Inflammatory macrophage treated with lipopolysaccharide for 1 hour (primary cell): ENCODE data around the gene RIGI.
"Not testable (repeated sequence)": the region's sequence is repeated elsewhere in the genome, so short reads cannot be mapped to it uniquely, and the experiment has no call there.

Experiments
- DNase-seq, 2 donors: peaks; one replicate each; pipeline ENCODE4 v3.0.0-alpha.2; 2020 to 2022

RIGI gene

DNA sequence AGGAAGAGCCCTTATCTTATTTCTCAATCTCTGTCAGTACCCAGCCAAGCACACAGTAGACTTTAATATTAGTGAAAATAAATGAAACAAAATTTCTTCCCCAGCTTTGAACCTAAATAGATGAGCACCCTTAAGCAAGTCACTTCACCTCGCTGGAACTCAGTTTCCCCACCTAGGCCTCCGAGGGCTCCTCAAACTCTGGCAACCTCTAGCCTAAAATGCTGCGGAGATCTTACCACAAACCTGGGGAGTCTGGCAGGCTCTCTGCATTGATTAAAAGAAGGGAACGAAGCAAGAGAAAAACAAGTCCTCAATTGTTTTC lies 326 bp downstream of the RIGI start:
- no peak for DNase-seq

DNA sequence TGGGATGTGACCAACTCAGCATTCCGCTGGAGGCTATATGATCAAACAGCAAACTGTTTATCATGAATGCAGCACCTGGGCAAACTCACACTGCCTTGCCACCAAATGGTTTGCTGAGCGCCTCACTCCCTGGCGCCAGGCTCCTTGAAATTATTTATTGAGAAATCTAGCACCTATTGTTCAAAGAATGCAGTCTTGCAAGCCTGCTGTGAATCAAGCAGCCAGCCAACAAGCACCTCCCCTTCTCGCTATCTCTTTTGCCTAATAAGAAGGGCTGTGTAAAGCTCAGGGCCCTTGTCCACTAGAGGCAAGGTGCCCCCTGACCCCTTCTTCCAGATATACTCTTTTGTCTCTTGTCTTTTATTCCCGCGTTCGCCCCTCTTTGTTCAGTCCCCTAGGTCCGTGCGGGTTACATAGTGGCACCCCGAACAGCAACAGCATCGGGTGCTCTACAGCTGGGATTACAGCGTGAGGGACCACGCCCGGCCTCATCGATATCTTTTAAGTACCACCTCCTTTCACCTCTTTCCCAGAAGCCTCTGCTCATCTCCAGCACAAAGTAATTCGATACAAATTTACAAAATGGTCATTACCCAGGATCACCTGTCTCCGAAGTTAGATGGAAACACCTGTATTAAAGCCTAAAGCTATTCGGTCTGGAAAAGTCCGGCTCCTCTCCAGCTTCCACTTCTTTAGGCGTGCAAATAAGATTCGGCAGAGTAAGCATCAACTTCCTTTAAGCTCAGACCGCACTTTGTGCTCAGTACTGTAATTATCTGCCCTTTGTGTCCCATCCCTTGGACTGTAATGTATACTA lies 896 bp downstream of the RIGI start:
- DNase-seq = peak; percentile 20 to 63

DNA sequence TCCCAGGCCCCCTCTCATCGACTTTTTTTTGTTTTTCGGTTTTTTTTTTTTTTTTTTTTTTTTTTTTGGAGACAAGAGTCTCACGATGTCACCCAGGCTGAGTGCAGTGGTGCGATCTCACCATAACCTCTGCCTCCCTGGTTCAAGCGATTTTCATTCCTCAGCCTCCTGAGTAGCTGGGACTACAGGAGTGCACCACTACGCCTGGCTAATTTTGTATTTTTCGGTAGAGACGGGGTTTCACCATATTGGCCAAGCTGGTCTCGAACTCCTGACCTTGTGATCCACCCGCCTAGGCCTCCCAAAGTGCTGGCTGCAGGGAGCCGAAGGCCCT lies 1.5 kb downstream of the RIGI start:
- not testable (repeated sequence) for DNase-seq

DNA sequence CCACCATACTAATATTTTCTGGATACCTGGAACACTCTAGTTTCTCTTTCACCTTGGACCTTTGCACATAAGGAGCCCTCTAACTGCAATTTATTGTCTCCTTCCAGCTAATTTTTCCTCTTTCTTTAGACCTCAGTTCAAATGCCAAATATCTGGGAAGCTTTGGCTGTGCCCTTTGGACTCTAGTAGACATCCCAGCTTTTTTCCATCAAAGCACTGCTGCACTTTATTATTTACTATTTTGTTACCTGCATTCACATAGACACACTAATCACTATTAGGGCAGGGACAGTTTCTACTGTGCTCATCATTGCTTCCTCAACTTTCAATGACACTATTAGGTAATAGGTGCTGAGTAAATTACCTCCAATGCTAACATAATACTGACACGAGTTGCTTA lies 2.1 kb downstream of the RIGI start:
- DNase-seq = no peak

DNA sequence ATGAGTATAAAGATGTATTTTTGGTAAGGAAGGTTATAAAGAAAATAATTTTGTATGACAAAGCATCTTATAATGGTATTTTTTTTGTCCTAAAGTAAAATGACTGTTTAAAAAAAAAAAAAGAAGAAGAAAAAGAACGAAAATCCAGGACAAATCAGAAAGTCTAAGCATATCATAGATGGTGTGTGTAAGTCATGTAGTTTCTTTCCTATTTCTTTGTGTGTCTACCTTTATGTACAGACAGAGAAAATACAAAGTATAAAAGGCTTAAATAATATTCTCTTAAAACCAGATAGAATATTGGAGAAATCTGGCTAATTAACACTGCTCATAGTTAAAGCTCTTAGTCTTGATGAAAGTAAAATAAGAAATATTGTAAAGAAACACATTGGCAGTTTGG lies 7.7 kb downstream of the RIGI start:
- no peak for DNase-seq

DNA sequence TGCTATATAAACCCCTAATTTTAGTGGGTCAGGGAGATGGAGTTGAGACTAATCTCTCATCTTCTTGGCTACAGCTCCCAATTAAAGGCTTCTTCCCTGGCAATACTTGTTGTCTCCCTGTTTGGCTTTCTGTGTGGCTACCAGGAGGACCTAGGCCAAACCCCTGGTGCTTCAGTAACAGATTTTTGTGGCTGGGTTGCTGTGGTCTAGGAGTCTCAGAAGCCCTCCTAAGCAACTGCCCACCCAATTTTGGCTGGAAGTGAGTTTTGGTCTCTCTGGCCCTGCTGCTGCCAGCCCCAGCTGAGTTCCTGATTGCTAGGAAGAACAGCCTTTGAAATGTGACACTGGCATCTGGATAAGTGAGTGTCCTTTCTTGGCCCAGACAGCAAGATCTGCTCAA lies 9.8 kb downstream of the RIGI start:
- DNase-seq = no peak

DNA sequence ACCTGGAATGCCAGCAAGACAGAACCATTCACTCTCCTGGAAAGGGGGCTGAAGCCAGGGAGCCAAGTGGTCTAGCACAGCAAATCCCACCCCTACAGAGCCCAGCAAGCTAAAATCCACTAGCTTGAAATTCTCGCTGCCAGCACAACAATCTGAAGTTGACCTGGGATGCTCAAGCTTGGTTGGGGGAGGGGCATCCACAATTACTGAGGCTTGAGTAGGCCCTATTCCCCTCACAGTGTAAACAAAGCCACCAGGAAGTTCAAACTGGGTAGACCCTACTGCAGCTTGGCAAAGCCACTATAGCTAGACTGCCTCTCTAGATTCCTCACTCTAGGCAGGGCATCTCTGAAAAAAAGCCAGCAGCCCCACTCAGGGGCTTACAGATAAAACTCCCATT lies 17.3 kb downstream of the RIGI start:
- DNase-seq = no peak

DNA sequence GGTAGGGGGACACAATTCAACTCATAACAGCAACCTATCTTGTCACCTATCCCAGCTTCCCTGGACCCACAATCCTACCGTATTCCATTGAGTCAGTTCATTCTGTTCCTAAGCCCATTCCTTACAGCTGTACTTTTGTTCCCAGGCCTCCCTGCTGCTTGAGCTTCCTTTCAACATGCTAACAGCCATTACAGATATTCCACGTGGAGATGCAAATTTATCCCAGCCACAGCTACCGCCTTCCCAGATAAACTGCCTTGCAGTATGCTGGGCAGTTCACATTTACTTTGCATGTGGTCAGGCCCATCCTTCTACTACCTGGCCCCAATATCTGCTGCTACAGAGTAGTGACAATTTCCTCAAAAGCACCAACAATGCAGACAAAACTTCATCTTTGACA lies 23.0 kb downstream of the RIGI start:
- DNase-seq = no peak

DNA sequence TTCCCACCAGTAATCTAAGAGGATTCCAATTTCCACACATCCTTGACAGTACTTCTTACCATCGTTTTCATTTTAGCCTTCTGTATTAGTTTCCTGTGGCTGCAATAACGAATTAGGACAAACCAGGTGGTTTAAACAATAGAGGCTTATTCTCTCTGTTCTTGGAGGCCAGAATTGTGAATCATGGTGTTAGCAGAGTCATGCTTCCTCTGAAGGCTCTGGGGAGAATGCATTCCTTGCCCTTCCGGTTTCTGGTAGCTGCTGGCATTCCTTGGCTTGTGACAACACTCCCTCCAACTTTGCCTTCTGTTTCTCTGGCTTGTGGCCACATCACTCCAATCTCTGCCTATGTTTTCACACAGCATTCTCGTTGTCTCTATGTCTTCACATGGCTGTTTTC lies 23.5 kb downstream of the RIGI start:
- no peak for DNase-seq

DNA sequence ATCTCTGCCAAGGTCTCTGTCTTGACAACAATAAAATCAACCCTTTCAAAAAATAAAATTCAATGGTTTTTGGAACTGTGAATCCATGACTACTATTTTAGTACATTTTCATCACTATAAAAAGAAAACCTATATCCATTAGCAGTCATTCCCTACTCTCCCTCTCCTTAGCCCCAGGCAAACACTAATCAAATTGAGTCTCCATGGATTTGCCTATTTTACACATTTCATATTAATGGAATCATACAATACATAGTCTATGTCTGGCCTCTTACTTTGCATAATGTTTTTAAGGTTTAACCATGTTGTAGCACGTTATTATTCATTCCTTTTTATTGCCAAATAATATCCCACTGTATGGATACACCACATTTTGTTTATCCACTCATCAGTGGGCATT lies 24.1 kb downstream of the RIGI start:
- no peak for DNase-seq

DNA sequence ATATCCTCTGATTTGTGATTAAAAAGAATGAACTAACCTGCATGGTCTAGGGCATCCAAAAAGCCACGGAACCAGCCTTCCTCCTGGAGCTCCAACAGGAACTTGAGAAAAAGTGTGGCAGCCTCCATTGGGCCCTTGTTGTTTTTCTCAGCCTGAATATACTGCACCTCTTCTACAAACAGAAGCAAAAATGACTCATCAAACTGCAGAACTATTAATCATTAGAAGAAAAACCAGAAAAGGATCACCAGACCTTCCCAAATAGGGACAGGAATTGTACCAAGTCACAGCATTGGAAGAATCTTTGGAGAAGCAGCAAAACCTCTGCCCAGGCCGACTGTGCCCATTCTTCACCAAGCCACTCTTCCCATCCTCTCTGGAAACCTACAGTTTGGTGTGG lies 25.2 kb downstream of the RIGI start:
- no peak for DNase-seq

DNA sequence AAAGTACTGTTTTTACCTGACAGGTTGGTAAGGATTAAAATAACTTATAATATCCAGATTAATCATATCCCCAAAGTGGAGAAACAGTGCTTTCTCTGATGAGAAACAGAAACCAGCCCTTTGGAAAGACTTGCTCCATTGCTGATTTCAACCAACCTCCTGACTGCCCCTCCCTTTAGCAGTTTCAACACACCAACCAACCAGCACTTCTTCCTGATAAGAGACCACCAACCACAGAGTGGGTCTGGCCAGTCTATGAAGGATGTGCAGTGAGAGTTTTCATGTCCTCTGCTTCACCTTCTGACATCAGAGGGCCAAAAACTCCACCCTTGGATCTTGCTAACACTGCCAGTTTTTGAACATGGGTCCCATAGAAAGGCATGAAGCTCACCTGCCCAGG lies 28.1 kb downstream of the RIGI start:
- DNase-seq = peak in 1 of 2 donors; percentile 4

DNA sequence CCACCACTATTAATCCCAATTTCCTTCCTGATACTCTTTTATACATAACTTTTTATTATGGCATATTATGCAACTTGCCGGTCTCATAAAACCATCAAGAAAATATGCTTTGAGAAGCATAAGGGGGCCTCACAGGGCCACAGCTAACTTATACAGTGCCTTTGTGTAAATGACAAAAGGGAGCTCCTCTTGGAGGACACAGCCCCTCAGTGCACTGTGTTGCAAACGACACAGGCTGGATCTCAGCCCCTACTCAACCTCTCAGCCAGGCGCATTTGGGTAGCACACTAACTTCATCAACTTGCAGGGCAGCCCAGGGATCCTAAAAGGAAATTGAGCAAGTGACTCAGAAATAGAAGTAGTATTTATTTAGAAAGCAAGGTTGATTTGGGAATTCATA lies 35.4 kb downstream of the RIGI start:
- DNase-seq = no peak

DNA sequence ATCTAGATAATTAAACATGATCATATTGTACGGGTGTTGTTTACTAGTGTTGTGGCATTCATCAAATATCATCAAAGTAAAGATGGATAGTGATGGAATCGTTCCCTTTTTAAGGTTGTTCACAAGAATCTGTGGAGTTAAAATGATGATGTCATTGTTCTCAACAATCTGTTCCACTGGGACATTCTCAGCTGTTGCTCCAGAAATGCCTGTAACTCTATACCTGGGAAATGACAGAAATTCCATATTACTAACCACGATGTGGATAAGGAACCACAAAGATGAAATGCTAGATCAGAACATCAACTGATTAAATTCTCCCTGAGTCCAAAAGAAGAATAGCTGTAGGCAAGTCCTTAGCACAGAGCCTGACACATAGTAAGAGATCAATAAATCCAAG lies 38.0 kb downstream of the RIGI start:
- DNase-seq = no peak

DNA sequence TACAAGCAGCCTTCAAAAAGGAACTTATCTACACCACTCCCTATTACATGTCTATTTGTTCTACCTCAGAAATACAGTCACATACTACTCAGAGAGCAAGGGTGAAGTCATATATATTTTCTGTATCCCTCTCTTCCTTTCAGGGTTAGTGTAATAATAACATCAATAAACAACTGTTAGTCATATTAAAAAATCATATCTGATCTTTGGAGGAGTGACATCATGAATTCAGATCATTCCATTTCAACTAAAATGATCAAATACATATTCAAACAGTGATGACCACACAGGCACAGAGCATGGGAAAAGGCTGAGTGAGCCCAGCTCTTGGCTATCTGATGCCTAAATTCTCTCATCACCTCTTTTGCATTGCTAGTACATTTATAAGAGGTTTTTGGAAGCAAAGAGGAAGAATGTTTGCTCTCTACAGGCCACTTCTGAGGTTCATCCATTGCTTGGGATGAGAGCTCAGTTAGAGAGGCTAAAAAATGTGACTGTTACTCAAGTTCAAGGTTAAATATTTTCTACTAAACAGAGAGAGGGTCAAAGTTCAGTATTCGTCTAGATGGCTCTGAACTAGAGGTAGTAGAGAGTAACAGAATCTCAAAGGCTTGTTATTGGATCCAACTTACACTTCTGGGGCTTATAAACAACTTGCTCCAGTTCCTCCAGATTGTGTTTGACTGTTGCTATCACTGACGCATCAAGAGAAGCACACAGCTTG lies 39.0 kb downstream of the RIGI start:
- DNase-seq = no peak

DNA sequence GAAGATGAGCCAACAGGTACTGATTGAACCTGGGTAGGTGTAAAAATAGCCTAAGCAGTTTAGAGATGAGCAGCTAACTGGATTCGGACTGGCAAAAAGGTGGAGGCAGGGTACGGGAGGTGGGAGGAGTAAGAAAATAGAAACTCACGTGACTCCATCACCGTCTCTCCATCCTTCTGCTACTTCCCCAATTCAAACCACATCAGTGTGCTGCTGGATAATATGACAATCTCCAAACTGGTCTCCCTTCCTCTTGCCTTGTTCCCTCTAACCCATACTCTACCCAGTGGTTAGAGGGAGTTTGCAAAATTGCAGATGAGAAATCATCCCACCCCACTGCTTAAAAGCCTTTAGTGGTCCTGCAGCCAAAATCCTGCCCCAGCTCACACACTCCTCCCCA lies 42.7 kb downstream of the RIGI start:
- DNase-seq = no peak
